GM10266 (cell line): ENCODE results near the gene SLC30A2.

Source experiments
- DNase-seq: peaks from one replicate; pipeline ENCODE4 v3.0.0; 2012; ENCODE audit errors: extremely low spot score
- CTCF ChIP-seq: IDR thresholded peaks from 2 replicates; pipeline ENCODE4 v1.5.1; 2012; ENCODE audit warnings: mild to moderate bottlenecking, low read depth; ENCODE audit not compliant: control insufficient read depth, insufficient read depth; ENCODE audit errors: missing control alignments

Gene SLC30A2

GRCh38 chr1:26084844-26085243 is 38.9 kb upstream of the SLC30A2 start:
- no peak for DNase-seq
- TF ChIP-seq CTCF: no peak

DNA sequence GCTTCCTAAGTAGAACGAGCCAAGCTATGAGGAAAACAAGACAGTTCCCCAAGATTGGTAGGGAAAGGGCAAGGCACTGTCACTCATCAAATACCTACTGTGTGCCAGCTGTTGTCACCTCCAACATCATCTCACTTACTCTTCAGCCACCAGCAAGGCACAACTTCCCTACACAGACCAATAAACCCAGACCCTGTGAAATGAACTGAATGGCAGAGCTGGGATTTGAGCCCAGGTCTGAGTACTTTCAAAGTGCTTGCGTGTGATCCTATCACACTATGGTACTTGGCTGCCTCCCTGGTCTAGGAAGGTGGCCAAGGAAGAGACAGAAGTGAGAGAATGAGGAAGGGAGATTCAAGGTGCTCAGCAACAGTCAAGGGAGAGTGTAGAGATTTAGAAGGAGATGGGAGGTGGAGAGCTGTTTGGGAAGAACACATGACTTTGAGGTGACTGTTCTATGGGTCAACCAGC is 38.2 kb upstream of the SLC30A2 start:
- no peak for DNase-seq
- no peak for TF ChIP-seq CTCF

- no peak for DNase-seq
Observed at GRCh38 chr1:26083208-26083607, 37.3 kb upstream of the SLC30A2 start.

DNA sequence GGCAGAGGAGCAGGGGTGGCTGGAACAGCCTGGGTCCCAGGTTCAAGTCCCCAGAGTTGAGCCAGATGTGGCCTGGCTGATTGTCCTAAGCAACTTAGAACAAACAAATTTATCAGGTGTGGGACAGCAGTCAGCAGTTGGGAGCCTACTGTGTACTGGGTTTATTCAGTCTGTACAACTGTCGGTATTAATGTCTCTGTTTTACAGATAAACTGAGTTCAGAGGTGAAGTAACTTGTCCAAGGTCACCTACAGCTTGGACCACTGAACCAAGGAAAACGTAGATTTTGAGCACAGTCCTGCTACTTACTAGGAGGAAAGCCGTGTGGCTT is 36.1 kb upstream of the SLC30A2 start:
- no peak for TF ChIP-seq CTCF
- no peak for DNase-seq

More at GRCh38 chr1:26083208-26083607, 37.3 kb upstream of the SLC30A2 start:
- no peak for TF ChIP-seq CTCF

DNA sequence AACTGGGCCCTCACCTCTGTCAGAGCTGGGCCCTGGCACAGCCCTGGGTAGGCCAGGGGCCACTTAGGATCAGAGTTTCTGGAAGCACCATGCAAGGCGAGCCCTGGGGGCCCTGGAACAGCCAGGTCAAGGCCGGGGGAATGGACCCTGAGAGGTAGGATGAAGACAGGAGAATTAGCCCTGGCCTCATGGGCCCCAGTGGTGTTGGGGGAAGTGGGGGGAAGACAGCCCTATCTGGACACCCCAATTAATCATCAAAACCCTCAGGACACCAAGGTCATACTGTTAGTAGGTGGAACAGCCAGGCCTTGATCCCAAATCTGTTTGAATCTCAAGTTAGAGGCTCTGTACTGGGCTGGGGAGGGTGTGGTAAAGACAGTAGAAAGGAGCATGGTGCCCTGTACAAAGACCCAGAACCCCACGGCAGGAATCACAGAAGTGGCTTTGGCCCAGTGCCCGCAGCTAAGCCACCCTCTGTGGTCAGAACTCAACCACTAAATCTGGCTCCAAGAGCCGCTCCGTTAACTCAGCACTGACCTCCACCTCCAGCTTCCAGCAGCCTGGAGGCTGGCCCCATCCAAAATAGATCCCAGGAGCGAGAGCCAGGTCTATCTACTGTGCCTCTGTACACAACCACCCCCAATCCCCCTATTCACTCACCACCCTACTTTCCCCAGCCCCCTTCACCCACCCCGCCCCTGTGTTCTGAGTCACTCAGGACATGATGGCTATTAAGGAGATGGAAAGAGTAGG is 35.5 kb upstream of the SLC30A2 start:
- TF ChIP-seq CTCF: no peak
- no peak for DNase-seq

GRCh38 chr1:26079960-26080814 is 34.3 kb upstream of the SLC30A2 start:
- no peak for TF ChIP-seq CTCF
- DNase-seq: no peak

DNA sequence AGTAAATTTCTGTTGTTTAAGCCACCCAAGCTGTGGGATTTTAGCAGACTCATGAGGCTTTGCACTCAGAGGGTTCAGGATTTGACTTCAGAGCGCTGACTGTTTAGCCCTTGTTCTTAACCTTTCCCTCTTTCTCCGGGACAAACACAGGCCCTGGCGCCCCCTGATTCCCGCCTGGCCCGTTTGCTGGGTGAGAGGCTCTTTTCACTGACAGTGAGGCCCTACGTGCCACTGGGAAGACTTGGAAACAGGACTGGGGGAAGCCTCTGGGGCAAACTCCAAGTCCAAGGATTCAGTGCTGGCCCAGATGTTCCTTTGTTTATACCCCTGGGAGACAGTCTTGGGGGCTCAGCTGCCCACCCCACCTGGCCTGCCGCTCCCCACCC is 33.3 kb upstream of the SLC30A2 start:
- no peak for TF ChIP-seq CTCF
- no peak for DNase-seq
